ENCODE results near the gene SP7. TPM values are rescaled to one million over a fixed set of nuclear protein-coding genes. Genes with fewer than 3 reads are reported as not detected.

The SP7 gene
- total RNA-seq, 4 donors from 2014 or later, result 0.21 TPM; not detected in 3

- Histone ChIP-seq H3K9me3 (no peaks in the 10 kb centered on the region), H3K36me3 (peaks cover 0 to 14% (median 7%) of the 10 kb centered on the region in 3 donors), H3K4me3 (peak within 1 kb of the TSS; percentile 59 to 83 (median 68)), H3K27ac (peak within 1 kb of the TSS; percentile 65 to 94 (median 90)), H3K27me3 (no peaks in the 10 kb centered on the region), H3K4me1 (peaks cover 0 to 45% (median 32%) of the 10 kb centered on the region in 4 donors)
- WGBS, 2 donors, result 1% methylated on average over 42 of the region's 42 CpGs
- DNase-seq (ENCODE audit: low spot score in 2 of 2), result peak; percentile 64 to 73
- TF ChIP-seq CTCF (IDR thresholded peaks at IDR 0.05) (peak in 2 of 5 experiments; percentile 55 to 67), POLR2A (IDR thresholded peaks at IDR 0.05) (peak; percentile 63 to 68), EP300 (IDR thresholded peaks at IDR 0.05) (peak; percentile 32 to 89)
Observed at GRCh38 chr12:53295070-53295890, 40.9 kb downstream of the SP7 start, which contains the start of gene PFDN5. Gene PFDN5 (plus strand): TSS chr12:53295542. CDS start chr12:53295568, 26 bp downstream.

- Histone ChIP-seq H3K27me3 (no peaks in the 10 kb centered on the region), H3K27ac (no peak overlapping the region), H3K36me3 (peaks cover 0 to 6% (median 0%) of the 10 kb centered on the region in 3 donors), H3K9me3 (no peaks in the 10 kb centered on the region), H3K4me1 (peaks cover 0 to 25% (median 18%) of the 10 kb centered on the region in 4 donors), H3K4me3 (no peak overlapping the region)
- no peak for TF ChIP-seq EP300 (IDR thresholded peaks at IDR 0.05)
- no peak for TF ChIP-seq CTCF (IDR thresholded peaks at IDR 0.05)
- no peak for TF ChIP-seq POLR2A (IDR thresholded peaks at IDR 0.05)
- no peak for DNase-seq (ENCODE audit: low spot score in 2 of 2)
Observed at GRCh38 chr12:53292426-53292825, 43.7 kb downstream of the SP7 start.

- 88 to 94% methylated on average over 9 of the region's 9 CpGs for WGBS, 2 donors
- DNase-seq (ENCODE audit: low spot score in 2 of 2), result no peak
- H3K9me3 ChIP-seq, result no peaks in the 10 kb centered on the region
Observed at GRCh38 chr12:53290661-53291060, 45.5 kb downstream of the SP7 start.

GRCh38 chr12:53289891-53290290, 46.3 kb downstream of the SP7 start:
- no peak overlapping the region for H3K4me3 ChIP-seq
- peaks cover 0 to 6% (median 3%) of the 10 kb centered on the region in 4 donors for H3K4me1 ChIP-seq
- DNase-seq (ENCODE audit: low spot score in 2 of 2), result no peak
- WGBS, 2 donors, result 75 to 91% methylated on average over 4 of the region's 4 CpGs
- H3K27me3 ChIP-seq, result no peaks in the 10 kb centered on the region
- no peaks in the 10 kb centered on the region for H3K9me3 ChIP-seq
- TF ChIP-seq POLR2A (IDR thresholded peaks at IDR 0.05) (no peak), EP300 (IDR thresholded peaks at IDR 0.05) (no peak), CTCF (IDR thresholded peaks at IDR 0.05) (no peak)
- no peak overlapping the region for H3K27ac ChIP-seq
- no peaks in the 10 kb centered on the region for H3K36me3 ChIP-seq

More at GRCh38 chr12:53290661-53291060, 45.5 kb downstream of the SP7 start:
- Histone ChIP-seq H3K27me3 (no peaks in the 10 kb centered on the region), H3K36me3 (no peaks in the 10 kb centered on the region), H3K4me3 (no peak overlapping the region), H3K27ac (no peak overlapping the region), H3K4me1 (peaks cover 0 to 8% (median 4%) of the 10 kb centered on the region in 4 donors)
- TF ChIP-seq EP300 (IDR thresholded peaks at IDR 0.05) (no peak), POLR2A (IDR thresholded peaks at IDR 0.05) (no peak), CTCF (IDR thresholded peaks at IDR 0.05) (no peak)

GRCh38 chr12:53288322-53288721, 47.8 kb downstream of the SP7 start:
- Histone ChIP-seq H3K27ac (no peak overlapping the region), H3K4me1 (no peaks in the 10 kb centered on the region), H3K9me3 (no peaks in the 10 kb centered on the region), H3K4me3 (no peak overlapping the region), H3K36me3 (no peaks in the 10 kb centered on the region), H3K27me3 (no peaks in the 10 kb centered on the region)
- no peak for DNase-seq (ENCODE audit: low spot score in 2 of 2)
- 88% methylated on average over 6 of the region's 6 CpGs for WGBS, 2 donors
- TF ChIP-seq EP300 (IDR thresholded peaks at IDR 0.05) (no peak), POLR2A (IDR thresholded peaks at IDR 0.05) (no peak), CTCF (IDR thresholded peaks at IDR 0.05) (no peak)

All from tibial nerve (tissue), 4 donors.